CD4-positive, alpha-beta T cell treated with Interleukin-4 for 4 hours (primary cell): ENCODE measurements around the gene SPAG8.

Experiments
- DNase-seq: peaks from one replicate; pipeline ENCODE4 v3.0.0-alpha.2; 2020

Gene SPAG8

GRCh38 chr9:35812025-35812602, at the start of gene SPAG8:
Gene SPAG8 (minus strand): TSS chr9:35812262. CDS start chr9:35812147, 115 bp downstream.
- peak; percentile 99 for DNase-seq

GRCh38 chr9:35861161-35861897, 49.3 kb upstream of the SPAG8 start:
- DNase-seq, result no peak

- DNase-seq, result no peak
Measured at GRCh38 chr9:35859990-35860339, 47.9 kb upstream of the SPAG8 start.

- no peak for DNase-seq
Measured at GRCh38 chr9:35859310-35859989, 47.4 kb upstream of the SPAG8 start.

GRCh38 chr9:35858458-35858857, 46.4 kb upstream of the SPAG8 start:
- DNase-seq, result no peak

- DNase-seq, result no peak
Measured at GRCh38 chr9:35856882-35857281, 44.8 kb upstream of the SPAG8 start.

GRCh38 chr9:35856206-35856605, 44.1 kb upstream of the SPAG8 start:
- DNase-seq, result no peak

GRCh38 chr9:35854091-35854762, 42.2 kb upstream of the SPAG8 start:
- no peak for DNase-seq

GRCh38 chr9:35852876-35853865, 41.1 kb upstream of the SPAG8 start:
- DNase-seq, result no peak

- no peak for DNase-seq
Measured at GRCh38 chr9:35852267-35852815, 40.3 kb upstream of the SPAG8 start.

- DNase-seq, result no peak
Measured at GRCh38 chr9:35847792-35848572, 35.9 kb upstream of the SPAG8 start.

GRCh38 chr9:35845824-35846771, 34.0 kb upstream of the SPAG8 start:
- DNase-seq, result no peak

GRCh38 chr9:35844628-35845270, 32.7 kb upstream of the SPAG8 start:
- peak; percentile 55 for DNase-seq

GRCh38 chr9:35842795-35843194, 30.7 kb upstream of the SPAG8 start:
- DNase-seq, result no peak

GRCh38 chr9:35842020-35842745, 30.1 kb upstream of the SPAG8 start:
- no peak for DNase-seq

GRCh38 chr9:35841645-35841900, 29.5 kb upstream of the SPAG8 start:
- no peak for DNase-seq

- no peak for DNase-seq
Measured at GRCh38 chr9:35840881-35841644, 29.0 kb upstream of the SPAG8 start.

- no peak for DNase-seq
Measured at GRCh38 chr9:35839926-35840325, 27.9 kb upstream of the SPAG8 start.
